ENCODE data around the gene TNPO1.
"Not testable (repeated sequence)": the region's sequence is repeated elsewhere in the genome, so short reads cannot be mapped to it uniquely, and the experiment has no call there.

DNA sequence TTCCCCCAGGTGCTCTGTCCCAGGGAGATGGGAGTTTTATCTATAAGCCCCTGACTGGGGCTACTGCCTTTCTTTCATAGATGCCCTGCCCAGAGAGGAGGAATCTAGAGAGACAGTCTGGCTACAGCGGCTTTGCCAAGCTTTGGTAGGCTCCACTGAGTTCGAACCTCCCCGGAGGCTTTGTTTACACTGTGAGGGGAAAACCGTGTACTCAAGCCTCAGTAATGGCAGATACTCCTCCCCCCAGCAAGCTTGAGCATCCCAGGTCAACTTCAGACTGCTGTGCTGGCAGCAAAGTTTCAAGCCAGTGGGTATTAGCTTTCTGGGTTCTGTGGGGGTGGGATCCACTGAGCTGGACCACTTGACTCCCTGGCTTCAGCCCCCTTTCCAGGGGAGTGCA is 7.8 kb upstream of the TNPO1 start:
- TF ChIP-seq, protein P1, sequence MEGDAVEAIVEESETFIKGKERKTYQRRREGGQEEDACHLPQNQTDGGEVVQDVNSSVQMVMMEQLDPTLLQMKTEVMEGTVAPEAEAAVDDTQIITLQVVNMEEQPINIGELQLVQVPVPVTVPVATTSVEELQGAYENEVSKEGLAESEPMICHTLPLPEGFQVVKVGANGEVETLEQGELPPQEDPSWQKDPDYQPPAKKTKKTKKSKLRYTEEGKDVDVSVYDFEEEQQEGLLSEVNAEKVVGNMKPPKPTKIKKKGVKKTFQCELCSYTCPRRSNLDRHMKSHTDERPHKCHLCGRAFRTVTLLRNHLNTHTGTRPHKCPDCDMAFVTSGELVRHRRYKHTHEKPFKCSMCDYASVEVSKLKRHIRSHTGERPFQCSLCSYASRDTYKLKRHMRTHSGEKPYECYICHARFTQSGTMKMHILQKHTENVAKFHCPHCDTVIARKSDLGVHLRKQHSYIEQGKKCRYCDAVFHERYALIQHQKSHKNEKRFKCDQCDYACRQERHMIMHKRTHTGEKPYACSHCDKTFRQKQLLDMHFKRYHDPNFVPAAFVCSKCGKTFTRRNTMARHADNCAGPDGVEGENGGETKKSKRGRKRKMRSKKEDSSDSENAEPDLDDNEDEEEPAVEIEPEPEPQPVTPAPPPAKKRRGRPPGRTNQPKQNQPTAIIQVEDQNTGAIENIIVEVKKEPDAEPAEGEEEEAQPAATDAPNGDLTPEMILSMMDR (IDR thresholded peaks at IDR 0.05), result not testable (repeated sequence)
- not testable (repeated sequence) for TF ChIP-seq POLR2A (IDR thresholded peaks at IDR 0.05)
